OCI-LY3 (cell line): ENCODE measurements around the gene RRP1.

Source experiments
- EZH2phosphoT487 ChIP-seq: fragments of 200-600 bp; shearing (Covaris generic); IDR thresholded peaks from 2 replicates; pipeline ENCODE4 v1.6.1; 2018; ENCODE audit warnings: antibody characterized with exemption, mixed run types, low read depth
- TF ChIP-seq, protein P1 (sequence below): fragments of 200-600, 300-600 bp; sonication (generic); IDR thresholded peaks from 2 replicates; pipeline ENCODE4 v1.5.1; 2014; ENCODE audit warnings: antibody characterized with exemption, low read length, low read depth

DNA sequence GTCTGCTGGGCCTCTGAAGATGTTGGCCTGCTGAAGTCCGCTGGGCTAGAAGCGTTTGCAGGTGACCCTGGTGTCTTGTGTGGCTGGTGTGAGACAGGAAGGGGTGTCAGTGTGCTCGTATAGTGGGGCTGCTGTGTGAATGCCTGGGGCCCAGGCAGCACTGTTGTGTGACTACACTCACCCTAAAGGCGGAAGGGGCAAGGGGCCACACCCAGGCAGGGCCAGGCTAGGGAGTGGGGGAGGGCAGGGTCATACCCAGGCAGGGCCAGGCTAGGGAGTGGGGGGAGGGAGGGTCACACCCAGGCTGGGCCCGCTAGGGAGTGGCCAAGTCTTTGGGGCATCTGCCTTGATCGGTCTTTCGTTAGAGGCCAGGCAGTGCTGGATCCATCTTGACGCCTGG, 45.4 kb upstream of the RRP1 start:
- TF ChIP-seq, protein P1, sequence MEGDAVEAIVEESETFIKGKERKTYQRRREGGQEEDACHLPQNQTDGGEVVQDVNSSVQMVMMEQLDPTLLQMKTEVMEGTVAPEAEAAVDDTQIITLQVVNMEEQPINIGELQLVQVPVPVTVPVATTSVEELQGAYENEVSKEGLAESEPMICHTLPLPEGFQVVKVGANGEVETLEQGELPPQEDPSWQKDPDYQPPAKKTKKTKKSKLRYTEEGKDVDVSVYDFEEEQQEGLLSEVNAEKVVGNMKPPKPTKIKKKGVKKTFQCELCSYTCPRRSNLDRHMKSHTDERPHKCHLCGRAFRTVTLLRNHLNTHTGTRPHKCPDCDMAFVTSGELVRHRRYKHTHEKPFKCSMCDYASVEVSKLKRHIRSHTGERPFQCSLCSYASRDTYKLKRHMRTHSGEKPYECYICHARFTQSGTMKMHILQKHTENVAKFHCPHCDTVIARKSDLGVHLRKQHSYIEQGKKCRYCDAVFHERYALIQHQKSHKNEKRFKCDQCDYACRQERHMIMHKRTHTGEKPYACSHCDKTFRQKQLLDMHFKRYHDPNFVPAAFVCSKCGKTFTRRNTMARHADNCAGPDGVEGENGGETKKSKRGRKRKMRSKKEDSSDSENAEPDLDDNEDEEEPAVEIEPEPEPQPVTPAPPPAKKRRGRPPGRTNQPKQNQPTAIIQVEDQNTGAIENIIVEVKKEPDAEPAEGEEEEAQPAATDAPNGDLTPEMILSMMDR, result no peak
- TF ChIP-seq EZH2phosphoT487, result no peak
